ENCODE measurements around the gene CARHSP1.

DNA sequence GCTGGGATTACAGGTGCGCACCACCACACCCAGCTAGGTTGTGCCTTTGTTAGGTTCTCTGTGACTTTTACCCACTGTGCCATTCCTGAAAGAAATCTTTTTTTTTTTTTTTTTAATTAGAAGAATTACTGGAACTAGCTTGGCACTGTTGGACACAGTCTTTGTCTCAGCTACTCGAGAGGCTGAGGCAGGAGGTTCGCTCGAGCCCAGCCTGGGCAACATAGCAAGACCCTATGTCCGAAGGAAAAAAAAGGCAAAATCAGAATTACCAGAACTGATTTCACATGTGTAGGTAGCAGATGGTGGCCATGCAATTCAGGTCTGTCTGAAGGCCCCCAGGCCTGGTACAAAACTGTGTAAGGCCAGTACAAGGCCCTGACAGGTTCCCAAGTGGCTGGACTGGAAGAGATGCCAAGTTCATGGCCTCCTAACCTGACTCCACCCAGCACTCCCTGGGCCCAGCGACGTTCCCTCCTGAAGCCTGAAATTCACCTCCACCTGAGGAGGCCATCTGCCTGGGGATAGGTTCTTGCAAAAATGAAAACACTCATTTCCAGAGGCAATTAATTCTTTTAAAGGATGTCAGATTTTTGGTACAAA lies 23.0 kb downstream of the CARHSP1 start:
- TF ChIP-seq CTCF (IDR thresholded peaks at IDR 0.05) (no peak), POLR2A (IDR thresholded peaks at IDR 0.05) (no peak)
